ENCODE measurements around the gene EXD1.
"Not testable (repeated sequence)": the region's sequence is repeated elsewhere in the genome, so short reads cannot be mapped to it uniquely, and the experiment has no call there.

Gene EXD1, protein sequence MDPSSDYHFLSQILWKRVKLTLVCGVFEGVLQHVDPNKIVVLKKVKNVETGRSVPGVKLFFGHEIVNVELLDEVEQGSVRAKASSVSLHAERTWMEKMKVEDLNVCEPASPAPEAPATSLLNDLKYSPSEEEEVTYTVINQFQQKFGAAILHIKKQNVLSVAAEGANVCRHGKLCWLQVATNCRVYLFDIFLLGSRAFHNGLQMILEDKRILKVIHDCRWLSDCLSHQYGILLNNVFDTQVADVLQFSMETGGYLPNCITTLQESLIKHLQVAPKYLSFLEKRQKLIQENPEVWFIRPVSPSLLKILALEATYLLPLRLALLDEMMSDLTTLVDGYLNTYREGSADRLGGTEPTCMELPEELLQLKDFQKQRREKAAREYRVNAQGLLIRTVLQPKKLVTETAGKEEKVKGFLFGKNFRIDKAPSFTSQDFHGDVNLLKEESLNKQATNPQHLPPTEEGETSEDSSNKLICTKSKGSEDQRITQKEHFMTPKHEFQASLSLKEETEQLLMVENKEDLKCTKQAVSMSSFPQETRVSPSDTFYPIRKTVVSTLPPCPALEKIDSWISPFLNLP

DNA sequence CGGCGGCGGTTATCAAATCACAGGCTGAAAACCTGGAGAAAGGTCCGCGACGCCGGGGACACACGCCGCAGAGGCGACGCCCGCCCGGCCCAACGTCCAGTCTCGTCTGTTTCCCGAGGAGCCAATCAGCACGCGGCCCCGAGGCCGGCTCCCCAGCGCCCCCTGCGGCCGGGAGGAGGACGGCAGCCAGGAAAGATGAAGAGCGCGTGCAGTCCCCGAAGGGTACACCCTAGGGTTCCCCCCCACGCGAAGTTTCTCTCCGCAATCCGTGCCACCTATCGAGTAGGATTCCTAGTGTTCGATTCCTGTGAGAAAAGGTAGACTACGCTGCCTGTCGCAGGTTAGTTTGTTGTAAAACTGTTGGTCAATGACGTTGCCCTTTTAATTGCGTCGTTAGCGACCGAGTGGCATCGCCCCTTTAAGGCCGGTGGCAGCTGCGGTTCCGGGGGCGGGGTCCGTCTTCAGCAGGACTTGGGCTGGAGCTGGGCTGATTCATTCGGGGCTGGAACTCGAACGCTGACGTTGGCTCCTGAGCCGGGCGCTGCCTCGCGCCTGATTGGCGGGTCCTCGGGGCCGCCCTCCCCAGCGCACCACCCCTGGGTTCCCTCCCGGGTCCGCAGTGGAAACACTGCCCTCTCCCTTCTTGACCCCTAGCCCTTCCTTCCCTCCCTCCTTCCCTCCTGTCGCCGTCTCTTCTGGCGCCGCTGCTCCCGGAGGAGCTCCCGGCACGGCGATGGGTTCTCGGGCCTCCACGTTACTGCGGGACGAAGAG, at the start of gene EXD1, which contains the start of gene CHP1:
TSS of gene EXD1 (minus strand) at position 108 of the 772 bp plus-strand sequence. CDS start 4,182 bp downstream, outside the sequence.
TSS of gene CHP1 (plus strand) at position 619 of the 772 bp plus-strand sequence. CDS start at position 734, 115 bp downstream.
- peak; percentile 98 for DNase-seq

- DNase-seq = no peak
Measured at GRCh38 chr15:41279535-41280283, 49.2 kb upstream of the EXD1 start.

GRCh38 chr15:41278319-41278718, 47.8 kb upstream of the EXD1 start:
- no peak for DNase-seq

- DNase-seq = no peak
Measured at GRCh38 chr15:41276831-41277230, 46.3 kb upstream of the EXD1 start.

DNA sequence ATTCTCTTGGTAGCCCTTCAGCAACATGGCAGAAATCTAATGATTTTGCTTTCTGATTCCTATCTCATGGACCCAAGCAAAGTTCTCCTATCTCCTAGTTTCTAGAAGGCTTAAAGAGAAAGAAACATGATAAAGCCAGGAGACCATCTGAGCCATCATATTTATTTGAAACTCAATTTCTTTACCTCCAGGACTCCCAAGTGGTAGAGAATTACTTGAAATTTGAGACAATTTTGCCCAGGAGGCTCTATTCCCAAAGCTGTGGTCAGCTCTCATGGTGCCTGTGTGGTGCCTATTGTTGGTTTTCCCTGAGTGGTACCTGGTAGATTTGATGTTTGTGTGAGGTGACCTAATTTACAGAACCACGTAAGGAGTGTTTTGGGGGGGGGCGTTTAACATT, 39.3 kb upstream of the EXD1 start:
- no peak for DNase-seq

- DNase-seq = no peak
Measured at GRCh38 chr15:41263891-41264351, 33.4 kb upstream of the EXD1 start.

- DNase-seq = no peak
Measured at GRCh38 chr15:41262571-41262970, 32.0 kb upstream of the EXD1 start.

- not testable (repeated sequence) for DNase-seq
Measured at GRCh38 chr15:41260924-41261323, 30.4 kb upstream of the EXD1 start.

- no peak for DNase-seq
Measured at GRCh38 chr15:41259546-41260189, 29.1 kb upstream of the EXD1 start.

- DNase-seq = no peak
Measured at GRCh38 chr15:41258750-41259471, 28.4 kb upstream of the EXD1 start.

GRCh38 chr15:41256577-41257038, 26.1 kb upstream of the EXD1 start:
- DNase-seq = no peak

DNA sequence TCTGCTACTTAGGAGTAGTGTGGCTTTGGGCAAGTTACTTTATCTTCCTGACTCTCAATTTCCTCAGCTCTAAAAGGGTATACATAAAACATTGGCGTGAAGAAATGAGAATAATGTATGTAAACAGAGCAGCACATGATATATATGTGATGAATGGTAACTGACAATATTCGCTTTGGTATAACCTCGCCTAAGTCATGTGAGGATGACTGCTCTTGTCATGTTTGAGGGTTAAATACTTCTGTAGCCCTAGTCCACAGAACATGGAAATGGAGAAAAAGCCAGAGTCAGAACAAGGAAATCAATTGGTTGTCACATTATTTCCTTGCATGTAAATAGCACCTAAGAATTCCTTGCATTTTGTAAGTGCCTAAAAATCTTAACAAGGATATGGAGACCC, 25.5 kb upstream of the EXD1 start:
- no peak for DNase-seq

GRCh38 chr15:41254560-41254959, 24.0 kb upstream of the EXD1 start:
- no peak for DNase-seq

- no peak for DNase-seq
Measured at GRCh38 chr15:41251411-41251810, 20.9 kb upstream of the EXD1 start.

GRCh38 chr15:41250745-41251144, 20.2 kb upstream of the EXD1 start:
- not testable (repeated sequence) for DNase-seq

- DNase-seq = no peak
Measured at GRCh38 chr15:41241221-41241964, 10.8 kb upstream of the EXD1 start.

GRCh38 chr15:41238100-41238499, 7.5 kb upstream of the EXD1 start:
- DNase-seq = no peak

DNA sequence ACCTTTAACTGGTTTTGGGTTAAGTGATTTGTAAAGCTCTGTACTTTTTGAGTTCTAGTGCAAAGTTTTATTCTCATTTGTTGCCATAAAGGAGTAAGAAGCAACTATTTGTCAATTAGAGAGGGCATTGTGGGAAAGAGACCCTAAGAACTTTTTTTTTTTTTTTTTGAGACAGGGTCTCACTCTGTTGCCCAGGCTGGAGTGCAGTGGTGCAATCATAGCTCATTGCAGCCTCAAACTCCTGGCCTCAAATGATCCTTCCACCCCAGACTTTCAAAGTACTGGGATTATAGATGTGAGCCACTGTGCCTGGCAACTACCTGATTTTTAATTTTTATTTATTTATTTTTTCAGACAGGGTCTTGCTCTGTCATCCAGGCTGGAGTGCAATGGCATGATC, 5.4 kb upstream of the EXD1 start:
- DNase-seq = no peak

- DNase-seq = not testable (repeated sequence)
Measured at GRCh38 chr15:41235228-41235627, 4.7 kb upstream of the EXD1 start.

DNA sequence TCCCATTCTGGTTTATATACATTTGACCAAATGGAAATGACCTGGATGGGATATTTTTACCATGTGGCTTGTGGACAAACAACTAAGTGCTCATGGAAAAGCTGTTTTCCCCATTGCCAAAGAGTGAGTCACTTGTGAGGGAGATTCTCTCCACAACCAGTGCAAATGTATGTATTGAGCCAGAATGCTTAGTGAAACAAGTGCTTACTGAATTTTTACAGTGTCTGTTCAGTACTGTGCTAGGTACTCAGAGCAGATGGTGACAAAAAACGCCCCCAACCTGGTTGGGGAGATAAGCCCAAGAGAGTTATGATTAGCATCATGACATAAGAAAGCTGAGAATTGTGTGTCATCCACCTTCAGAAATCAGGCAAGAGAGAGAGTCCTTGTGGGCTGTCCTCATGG, 2.8 kb upstream of the EXD1 start:
- DNase-seq = no peak

All from stimulated activated CD4-positive, alpha-beta T cell treated with anti-CD3 and anti-CD28 coated beads, Interleukin-1b, Interleukin-23, amount 100 ng/mL, for 48 hours (primary cell).